ENCODE data around the gene MPZL2.
A peak's percentile ranks its signal among the peaks of the same experiment; 100 is the strongest.

DNA sequence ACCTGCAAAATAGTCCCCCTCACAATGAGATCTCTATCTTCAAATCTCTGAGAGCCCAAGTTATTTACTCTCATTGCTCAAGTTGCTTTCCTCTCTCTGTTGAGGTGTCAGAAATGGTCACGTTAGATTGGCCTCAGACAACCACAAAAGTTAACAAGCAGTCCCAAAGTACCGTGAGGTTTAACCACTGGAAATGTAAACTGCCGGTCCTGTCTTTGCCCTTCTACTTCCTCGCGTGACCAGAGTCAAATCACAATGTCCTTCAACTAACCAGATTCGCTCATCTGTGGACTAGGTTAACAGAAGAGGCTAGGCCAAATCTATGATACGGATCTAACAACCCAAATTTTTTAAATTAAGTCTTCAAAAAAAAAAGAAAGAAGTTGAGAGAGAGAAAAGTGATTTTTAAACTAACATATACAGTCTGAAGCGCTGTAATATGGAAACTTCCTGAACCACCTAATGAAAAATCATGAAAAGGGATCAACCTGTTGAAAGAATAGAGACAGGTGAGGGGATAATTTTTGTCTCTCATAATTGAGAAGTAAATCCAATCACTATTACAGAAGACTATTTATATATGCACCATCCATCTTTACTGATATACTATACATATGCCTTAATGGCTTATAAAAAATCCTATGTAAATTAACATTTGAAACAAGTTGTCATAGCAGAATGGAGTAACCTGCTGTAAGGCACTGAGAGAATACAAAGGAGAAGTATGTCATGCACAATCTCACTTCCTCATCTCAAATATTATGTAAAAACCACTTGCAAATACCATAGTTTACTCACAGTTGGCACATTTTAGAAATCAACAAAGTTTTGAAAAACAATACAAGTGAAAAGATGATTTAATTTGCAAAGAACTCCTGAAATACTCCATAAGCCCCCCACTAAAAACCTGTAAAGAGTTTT is 36.0 kb downstream of the MPZL2 start:
- TF ChIP-seq, protein P1, sequence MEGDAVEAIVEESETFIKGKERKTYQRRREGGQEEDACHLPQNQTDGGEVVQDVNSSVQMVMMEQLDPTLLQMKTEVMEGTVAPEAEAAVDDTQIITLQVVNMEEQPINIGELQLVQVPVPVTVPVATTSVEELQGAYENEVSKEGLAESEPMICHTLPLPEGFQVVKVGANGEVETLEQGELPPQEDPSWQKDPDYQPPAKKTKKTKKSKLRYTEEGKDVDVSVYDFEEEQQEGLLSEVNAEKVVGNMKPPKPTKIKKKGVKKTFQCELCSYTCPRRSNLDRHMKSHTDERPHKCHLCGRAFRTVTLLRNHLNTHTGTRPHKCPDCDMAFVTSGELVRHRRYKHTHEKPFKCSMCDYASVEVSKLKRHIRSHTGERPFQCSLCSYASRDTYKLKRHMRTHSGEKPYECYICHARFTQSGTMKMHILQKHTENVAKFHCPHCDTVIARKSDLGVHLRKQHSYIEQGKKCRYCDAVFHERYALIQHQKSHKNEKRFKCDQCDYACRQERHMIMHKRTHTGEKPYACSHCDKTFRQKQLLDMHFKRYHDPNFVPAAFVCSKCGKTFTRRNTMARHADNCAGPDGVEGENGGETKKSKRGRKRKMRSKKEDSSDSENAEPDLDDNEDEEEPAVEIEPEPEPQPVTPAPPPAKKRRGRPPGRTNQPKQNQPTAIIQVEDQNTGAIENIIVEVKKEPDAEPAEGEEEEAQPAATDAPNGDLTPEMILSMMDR (IDR thresholded peaks at IDR 0.05; ENCODE audit: insufficient read depth, low read length), result no peak
- TF ChIP-seq REST (IDR thresholded peaks at IDR 0.05; ENCODE audit: insufficient replicate concordance, low read depth) (no peak), POLR2AphosphoS5 (IDR thresholded peaks at IDR 0.05; ENCODE audit: low read depth) (no peak), GABPA (IDR thresholded peaks at IDR 0.05; ENCODE audit: low read depth) (no peak), SPI1 (IDR thresholded peaks at IDR 0.05; ENCODE audit: borderline replicate concordance, low read depth) (peak; percentile 95)

Data from HL-60 (cell line).